ENCODE results near the gene CALN1. TPM values are rescaled to one million over a fixed set of nuclear protein-coding genes. Genes with fewer than 3 reads are reported as not detected.

Gene CALN1
- total and polyA plus RNA-seq, 7 donors, result 0.01 to 0.06 (median 0.02) TPM; not detected in 2

- H3K36me3 ChIP-seq (ENCODE audit: insufficient read depth in 1 of 2, low read depth in 1 of 2), result no peaks in the 10 kb centered on the region
- no peak overlapping the region for H3K4me3 ChIP-seq
- ATAC-seq (no peak), DNase-seq (no peak)
- intact Hi-C loops (cut with DNase I), result no loop called here
- H3K27me3 ChIP-seq (ENCODE audit: insufficient read depth in 3 of 3, low read length in 2 of 3), result no peaks in the 10 kb centered on the region
- H3K9me3 ChIP-seq, result no peaks in the 10 kb centered on the region
- H3K4me1 ChIP-seq, result no peaks in the 10 kb centered on the region
- no peak for TF ChIP-seq CTCF (IDR thresholded peaks at IDR 0.05)
- no peak overlapping the region for H3K27ac ChIP-seq
- WGBS, 3 donors, result 94 to 97% (median 96%) methylated on average over 9 of the region's 9 CpGs
These were observed 216.0 kb downstream of the CALN1 start for GRCh38 chr7:72196176-72196575.

- no peaks in the 10 kb centered on the region for H3K36me3 ChIP-seq (ENCODE audit: insufficient read depth in 1 of 2, low read depth in 1 of 2)
- no peak for DNase-seq
These were observed 221.2 kb downstream of the CALN1 start for GRCh38 chr7:72190919-72191318.

GRCh38 chr7:72190146-72190545 is 222.0 kb downstream of the CALN1 start:
- ATAC-seq (no peak), DNase-seq (no peak)
- Histone ChIP-seq H3K9me3 (no peaks in the 10 kb centered on the region), H3K4me3 (no peak overlapping the region), H3K36me3 (ENCODE audit: insufficient read depth in 1 of 2, low read depth in 1 of 2) (no peaks in the 10 kb centered on the region), H3K4me1 (no peaks in the 10 kb centered on the region), H3K27me3 (ENCODE audit: insufficient read depth in 3 of 3, low read length in 2 of 3) (no peaks in the 10 kb centered on the region), H3K27ac (no peak overlapping the region)
- intact Hi-C loops (cut with DNase I), result no loop called here
- WGBS, 3 donors, result 41 to 61% (median 50%) methylated on average over 8 of the region's 8 CpGs
- no peak for TF ChIP-seq CTCF (IDR thresholded peaks at IDR 0.05)

More at GRCh38 chr7:72190919-72191318, 221.2 kb downstream of the CALN1 start:
- H3K9me3 ChIP-seq, result no peaks in the 10 kb centered on the region
- ATAC-seq, result no peak
- WGBS, 3 donors, result 80 to 89% (median 83%) methylated on average over 10 of the region's 10 CpGs
- H3K4me1 ChIP-seq, result no peaks in the 10 kb centered on the region
- intact Hi-C loops (cut with DNase I), result no loop called here
- no peak overlapping the region for H3K4me3 ChIP-seq
- no peak overlapping the region for H3K27ac ChIP-seq
- H3K27me3 ChIP-seq (ENCODE audit: insufficient read depth in 3 of 3, low read length in 2 of 3), result no peaks in the 10 kb centered on the region
- TF ChIP-seq CTCF (IDR thresholded peaks at IDR 0.05), result no peak

DNA sequence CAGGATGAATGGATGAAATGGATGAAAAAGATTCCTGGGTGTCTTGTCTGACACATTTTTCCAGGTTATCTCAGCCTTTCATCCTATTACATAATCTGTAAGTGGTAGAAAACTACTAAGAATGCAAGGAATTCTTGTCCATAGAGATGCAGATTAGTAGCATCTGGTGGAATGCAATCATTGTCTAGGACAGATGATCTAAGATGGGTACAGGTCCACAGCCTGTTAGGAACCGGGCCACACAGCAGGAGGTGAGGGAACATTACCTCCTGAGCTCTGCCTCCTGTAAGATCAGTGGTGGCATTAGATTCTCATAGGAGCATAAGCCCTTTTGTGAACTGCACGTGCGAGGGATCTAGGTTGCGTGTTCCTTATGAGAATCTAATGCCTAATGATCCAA is 225.0 kb downstream of the CALN1 start:
- Histone ChIP-seq H3K9me3 (no peaks in the 10 kb centered on the region), H3K27ac (no peak overlapping the region), H3K27me3 (ENCODE audit: insufficient read depth in 3 of 3, low read length in 2 of 3) (no peaks in the 10 kb centered on the region), H3K4me3 (no peak overlapping the region), H3K4me1 (no peaks in the 10 kb centered on the region), H3K36me3 (ENCODE audit: insufficient read depth in 1 of 2, low read depth in 1 of 2) (no peaks in the 10 kb centered on the region)
- WGBS, 3 donors, result 81 to 87% (median 81%) methylated on average over 4 of the region's 4 CpGs
- TF ChIP-seq CTCF (IDR thresholded peaks at IDR 0.05), result no peak
- DNase-seq (no peak), ATAC-seq (no peak)
- intact Hi-C loops (cut with DNase I), result no loop called here

GRCh38 chr7:72183835-72184234 is 228.3 kb downstream of the CALN1 start:
- Histone ChIP-seq H3K4me3 (no peak overlapping the region), H3K9me3 (no peaks in the 10 kb centered on the region), H3K4me1 (no peaks in the 10 kb centered on the region), H3K27me3 (ENCODE audit: insufficient read depth in 3 of 3, low read length in 2 of 3) (no peaks in the 10 kb centered on the region), H3K27ac (no peak overlapping the region), H3K36me3 (ENCODE audit: insufficient read depth in 1 of 2, low read depth in 1 of 2) (no peaks in the 10 kb centered on the region)
- no peak for DNase-seq
- intact Hi-C loops (cut with DNase I), result no loop called here
- TF ChIP-seq CTCF (IDR thresholded peaks at IDR 0.05), result peak; percentile 13
- 71 to 75% (median 72%) methylated on average over 9 of the region's 9 CpGs for WGBS, 3 donors
- ATAC-seq, result no peak

All from psoas muscle (tissue), 8 donors.